ENCODE results near the gene TRPC4AP.

- TF ChIP-seq CTCF (IDR thresholded peaks at IDR 0.05) (no peak), POLR2A (IDR thresholded peaks at IDR 0.05) (no peak)
Measured at GRCh38 chr20:34988191-34988540, 104.4 kb downstream of the TRPC4AP start.
